Neural cell (in vitro differentiated cells): Measurements from ENCODE around the gene FSIP1.

Source experiments
- CTCF ChIP-seq: fragments of 450-650 bp; IDR thresholded peaks from 2 replicates; pipeline ENCODE4 v1.5.1; 2014; ENCODE audit warnings: antibody characterized with exemption, mild to moderate bottlenecking, moderate library complexity; ENCODE audit not compliant: poor library complexity, severe bottlenecking
- EP300 ChIP-seq: fragments of 450-650 bp; conservative IDR thresholded peaks from 2 replicates; pipeline ENCODE4 v1.6.1; 2014; ENCODE audit warnings: antibody characterized with exemption, mild to moderate bottlenecking, moderate library complexity; ENCODE audit not compliant: poor library complexity, severe bottlenecking
- EZH2 ChIP-seq: fragments of 200-600, 300-800 bp; shearing (Covaris generic), sonication (generic); IDR thresholded peaks from 2 replicates; pipeline ENCODE4 v1.6.1; 2014; ENCODE audit warnings: antibody characterized with exemption, low read length, borderline replicate concordance, mild to moderate bottlenecking; ENCODE audit not compliant: insufficient read depth, poor library complexity, severe bottlenecking
- MXI1 ChIP-seq: fragments of 450-650 bp; conservative IDR thresholded peaks from 2 replicates; pipeline ENCODE4 v1.6.1; 2014; ENCODE audit warnings: antibody characterized with exemption, mild to moderate bottlenecking; ENCODE audit not compliant: poor library complexity, severe bottlenecking
- POLR2AphosphoS5 ChIP-seq: IDR thresholded peaks from 2 replicates; pipeline ENCODE4 v1.6.1; 2012
- TF ChIP-seq, protein P1 (sequence below): IDR thresholded peaks from 2 replicates; pipeline ENCODE4 v1.6.1; 2012; ENCODE audit warnings: borderline replicate concordance

GRCh38 chr15:39690881-39691634 lies 91.6 kb downstream of the FSIP1 start:
- no peak for TF ChIP-seq POLR2AphosphoS5
- no peak for TF ChIP-seq CTCF
- TF ChIP-seq EZH2 = no peak
- TF ChIP-seq, protein P1, sequence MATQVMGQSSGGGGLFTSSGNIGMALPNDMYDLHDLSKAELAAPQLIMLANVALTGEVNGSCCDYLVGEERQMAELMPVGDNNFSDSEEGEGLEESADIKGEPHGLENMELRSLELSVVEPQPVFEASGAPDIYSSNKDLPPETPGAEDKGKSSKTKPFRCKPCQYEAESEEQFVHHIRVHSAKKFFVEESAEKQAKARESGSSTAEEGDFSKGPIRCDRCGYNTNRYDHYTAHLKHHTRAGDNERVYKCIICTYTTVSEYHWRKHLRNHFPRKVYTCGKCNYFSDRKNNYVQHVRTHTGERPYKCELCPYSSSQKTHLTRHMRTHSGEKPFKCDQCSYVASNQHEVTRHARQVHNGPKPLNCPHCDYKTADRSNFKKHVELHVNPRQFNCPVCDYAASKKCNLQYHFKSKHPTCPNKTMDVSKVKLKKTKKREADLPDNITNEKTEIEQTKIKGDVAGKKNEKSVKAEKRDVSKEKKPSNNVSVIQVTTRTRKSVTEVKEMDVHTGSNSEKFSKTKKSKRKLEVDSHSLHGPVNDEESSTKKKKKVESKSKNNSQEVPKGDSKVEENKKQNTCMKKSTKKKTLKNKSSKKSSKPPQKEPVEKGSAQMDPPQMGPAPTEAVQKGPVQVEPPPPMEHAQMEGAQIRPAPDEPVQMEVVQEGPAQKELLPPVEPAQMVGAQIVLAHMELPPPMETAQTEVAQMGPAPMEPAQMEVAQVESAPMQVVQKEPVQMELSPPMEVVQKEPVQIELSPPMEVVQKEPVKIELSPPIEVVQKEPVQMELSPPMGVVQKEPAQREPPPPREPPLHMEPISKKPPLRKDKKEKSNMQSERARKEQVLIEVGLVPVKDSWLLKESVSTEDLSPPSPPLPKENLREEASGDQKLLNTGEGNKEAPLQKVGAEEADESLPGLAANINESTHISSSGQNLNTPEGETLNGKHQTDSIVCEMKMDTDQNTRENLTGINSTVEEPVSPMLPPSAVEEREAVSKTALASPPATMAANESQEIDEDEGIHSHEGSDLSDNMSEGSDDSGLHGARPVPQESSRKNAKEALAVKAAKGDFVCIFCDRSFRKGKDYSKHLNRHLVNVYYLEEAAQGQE = no peak
- TF ChIP-seq EP300 = no peak
- TF ChIP-seq MXI1 = no peak
